Measurements from ENCODE around the gene TECPR1.
"Not testable (repeated sequence)": the region's sequence is repeated elsewhere in the genome, so short reads cannot be mapped to it uniquely, and the experiment has no call there.

TECPR1 gene

DNA sequence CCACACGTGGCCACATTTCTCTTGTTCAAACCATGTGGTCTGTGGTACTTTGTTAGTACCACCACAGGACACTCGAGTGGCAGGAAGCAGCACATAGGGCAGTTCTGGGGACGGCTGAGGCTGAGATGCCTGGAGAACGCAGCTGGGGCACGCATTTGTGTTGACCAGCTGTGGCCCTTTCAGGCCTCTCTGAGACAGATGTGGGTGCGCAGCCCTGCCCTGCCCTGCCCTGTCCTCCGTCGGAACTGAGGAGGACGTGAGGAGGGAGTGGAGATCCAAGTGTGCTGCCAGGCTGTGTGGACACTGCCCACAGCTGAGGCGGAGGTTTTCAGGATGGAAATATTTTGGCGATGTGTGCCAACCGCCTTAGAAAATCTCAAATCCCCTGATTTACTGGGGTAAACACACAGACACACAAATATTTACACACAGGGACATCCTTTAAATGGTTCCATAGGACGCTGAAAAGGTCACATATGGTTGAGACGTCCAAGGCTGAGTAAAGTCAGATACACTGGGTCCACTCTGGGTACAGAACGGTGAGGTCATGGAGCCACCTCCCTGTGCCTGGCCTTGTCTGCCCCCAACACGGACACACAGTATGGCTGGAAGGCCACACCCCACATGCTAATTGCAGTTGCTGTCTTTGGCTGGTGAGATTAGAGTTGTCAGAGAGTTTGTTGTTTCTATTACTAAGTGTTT, 26.0 kb downstream of the TECPR1 start:
- no peak for DNase-seq

DNA sequence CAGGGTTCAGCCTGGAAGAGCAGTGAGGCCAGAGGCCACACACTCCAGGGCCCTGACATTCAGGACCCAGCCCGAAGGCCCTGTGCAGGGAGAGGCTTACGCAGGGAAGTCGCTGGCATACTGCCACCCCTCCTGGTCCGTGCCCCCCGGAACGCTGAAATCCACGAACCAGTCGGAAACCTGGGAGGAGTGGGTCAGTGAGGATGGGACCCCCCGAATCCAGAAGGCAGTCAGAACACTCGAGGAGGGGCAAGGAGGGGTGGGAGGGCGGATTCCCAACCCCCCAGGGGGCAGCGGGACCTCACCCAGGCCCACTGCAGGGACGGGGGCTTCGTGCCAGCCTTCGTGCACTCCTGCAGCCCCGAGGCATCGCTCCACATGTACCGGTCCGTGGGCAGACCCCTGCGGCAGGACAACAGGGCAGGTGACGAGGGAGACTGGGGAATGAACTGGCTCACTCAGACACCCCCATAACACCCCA, 27.3 kb downstream of the TECPR1 start:
- no peak for DNase-seq

DNA sequence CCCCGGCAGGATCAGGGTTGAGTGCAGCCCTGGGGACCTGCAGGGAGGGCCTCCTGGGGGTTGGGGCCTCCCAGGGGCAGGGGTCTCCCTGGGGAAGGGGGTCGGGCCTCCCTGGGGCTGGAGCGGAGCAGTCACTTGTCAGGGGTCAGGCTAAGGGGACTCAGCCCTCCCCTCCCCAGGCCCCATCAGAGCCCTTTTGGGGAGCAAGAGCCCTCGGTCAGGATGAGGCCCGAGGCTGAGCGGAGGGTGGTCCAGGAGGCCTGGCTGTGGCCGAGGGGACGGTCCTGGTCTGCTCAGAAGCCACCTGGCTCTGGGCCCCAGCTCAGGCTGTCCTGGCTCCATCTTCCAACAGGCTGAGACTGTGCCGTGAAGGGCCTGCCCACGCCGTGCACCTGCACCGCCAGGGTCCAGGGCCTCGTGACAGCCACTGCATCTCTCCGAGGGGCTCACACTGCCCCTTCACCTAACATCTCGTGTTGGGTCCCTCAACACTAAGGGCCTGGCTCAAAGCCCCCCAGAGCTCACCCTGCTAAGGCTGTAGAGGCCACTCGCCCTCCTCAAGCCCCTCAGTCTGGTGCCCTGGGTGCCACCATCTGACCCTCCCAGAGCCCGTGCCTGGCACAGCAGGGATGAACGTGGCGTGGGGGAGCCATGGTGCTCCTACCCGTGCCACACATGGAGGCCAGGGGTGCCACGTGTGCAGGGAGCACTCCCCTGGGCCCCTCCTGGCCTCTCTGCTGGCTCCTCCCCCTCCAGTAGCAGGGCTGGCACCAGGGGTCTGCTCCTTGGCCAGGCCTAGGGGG, 27.9 kb downstream of the TECPR1 start:
- no peak for DNase-seq

DNA sequence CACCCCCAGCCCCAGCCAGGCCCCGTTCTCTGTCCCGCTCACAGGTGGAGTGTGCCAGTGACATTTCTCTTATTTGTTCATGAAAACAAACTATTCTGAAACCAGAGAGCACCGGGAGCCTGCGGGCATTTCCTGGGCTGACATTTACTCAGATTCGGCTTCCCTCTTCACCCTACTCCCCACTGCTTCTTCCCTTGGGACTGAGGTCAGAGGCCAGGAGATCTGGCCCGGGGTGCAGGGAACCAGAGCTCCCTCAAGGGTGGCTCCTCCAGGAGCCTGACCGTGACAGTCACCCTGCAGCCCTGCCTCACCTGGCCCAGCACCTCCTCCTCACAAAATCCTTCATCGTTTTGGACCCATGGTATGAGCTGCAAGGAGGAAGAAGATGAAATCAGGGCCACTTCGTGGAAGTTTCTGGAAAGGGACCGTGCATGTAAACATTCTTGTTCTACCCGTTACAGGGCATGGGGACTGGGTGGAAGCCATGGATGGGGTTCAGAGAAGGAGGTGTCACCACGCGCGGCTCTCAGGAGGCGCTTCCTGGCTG, 28.6 kb downstream of the TECPR1 start:
- no peak for DNase-seq

DNA sequence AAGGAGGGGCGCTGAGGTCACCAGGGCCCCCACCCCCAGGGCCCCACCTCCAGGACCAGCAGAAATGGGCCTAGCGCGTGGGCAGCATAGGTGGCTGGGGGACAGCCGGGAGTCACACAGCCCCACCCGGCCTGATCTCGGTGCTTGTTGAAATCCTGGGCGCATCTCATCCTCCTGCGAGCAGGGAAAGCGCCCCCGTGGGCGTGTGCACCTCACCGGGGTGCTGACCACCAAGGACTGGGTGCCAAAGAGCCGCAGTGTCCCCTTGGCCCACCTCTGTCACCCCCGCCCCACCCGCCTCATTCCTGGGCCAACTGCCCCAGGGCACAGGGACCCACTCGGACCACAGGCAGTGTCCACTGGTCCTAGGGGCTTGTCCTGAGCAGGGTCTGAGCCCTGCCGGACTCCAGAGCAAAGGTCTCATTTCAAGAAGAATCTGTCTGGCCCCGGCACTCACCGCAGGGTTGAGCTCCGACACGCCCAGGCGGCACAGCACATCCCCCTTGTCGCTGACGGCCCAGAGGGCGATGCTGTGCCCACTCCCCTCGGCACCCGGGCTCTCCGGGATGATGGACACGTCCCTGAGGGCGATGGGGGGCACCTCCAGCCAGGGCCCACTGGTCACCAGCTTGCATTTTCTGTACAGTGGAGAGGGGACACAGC, 29.4 kb downstream of the TECPR1 start:
- DNase-seq: no peak

DNA sequence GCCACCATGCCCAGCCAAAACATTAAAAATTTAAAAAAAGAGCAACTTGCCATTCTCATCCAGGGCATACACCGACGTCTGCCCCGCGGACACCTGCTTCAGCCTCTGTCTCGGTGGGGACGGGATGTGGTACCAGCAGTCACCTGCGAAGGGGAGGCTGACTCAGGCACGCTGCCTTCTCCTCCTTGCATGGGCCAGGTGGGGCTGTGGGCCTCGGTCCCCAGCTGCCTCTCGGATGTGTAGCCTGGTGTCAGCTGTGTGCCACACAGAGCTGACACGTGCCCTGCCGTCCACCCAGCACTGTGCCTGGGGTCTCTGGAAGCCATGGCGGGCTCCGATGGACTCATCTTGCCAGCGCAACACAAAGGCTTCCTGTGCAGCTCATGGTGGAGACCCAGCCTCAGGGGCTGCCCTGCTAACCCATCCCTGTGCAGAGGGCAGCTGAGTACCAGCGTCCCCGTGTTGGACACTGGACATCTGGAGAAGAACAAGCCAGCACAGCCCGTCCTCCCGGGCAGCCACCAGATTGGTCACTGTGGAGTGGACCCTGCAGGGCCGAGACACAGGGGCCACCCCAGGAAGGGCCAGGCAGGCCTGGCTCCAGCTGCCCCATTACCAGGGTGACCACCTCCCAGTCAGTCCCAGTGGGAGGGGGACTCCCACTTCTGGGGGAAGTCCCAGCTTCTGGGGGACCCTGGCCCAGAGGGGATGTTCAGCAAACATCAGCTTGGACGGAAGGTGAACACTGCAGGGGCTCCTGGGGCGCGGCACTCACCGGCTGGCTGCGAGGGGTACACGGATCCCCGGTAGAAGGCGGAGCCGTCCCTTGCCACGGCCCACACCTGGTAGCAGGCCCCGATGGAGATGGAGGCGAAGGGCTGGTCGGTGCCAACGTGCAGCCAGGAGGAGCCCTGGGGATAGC, 30.2 kb downstream of the TECPR1 start:
- no peak for DNase-seq

DNA sequence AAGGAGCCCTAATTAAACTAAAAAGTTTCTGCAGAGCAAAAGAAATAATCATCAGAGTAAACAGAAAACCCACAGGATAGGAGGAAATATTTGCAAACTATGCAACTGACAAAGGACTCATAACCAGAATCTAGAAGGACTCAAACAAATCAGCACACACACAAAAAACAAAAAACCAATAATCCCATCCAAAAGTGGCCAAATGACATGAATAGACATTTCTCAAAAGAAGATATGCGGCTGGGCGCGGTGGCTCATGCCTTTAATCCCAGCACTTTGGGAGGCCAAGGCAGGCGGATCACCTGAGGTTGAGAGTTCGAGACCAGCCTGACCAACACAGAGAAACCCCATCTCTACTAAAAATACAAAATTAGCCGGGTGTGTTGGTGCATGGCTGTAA, 32.6 kb downstream of the TECPR1 start:
- DNase-seq: not testable (repeated sequence)

DNA sequence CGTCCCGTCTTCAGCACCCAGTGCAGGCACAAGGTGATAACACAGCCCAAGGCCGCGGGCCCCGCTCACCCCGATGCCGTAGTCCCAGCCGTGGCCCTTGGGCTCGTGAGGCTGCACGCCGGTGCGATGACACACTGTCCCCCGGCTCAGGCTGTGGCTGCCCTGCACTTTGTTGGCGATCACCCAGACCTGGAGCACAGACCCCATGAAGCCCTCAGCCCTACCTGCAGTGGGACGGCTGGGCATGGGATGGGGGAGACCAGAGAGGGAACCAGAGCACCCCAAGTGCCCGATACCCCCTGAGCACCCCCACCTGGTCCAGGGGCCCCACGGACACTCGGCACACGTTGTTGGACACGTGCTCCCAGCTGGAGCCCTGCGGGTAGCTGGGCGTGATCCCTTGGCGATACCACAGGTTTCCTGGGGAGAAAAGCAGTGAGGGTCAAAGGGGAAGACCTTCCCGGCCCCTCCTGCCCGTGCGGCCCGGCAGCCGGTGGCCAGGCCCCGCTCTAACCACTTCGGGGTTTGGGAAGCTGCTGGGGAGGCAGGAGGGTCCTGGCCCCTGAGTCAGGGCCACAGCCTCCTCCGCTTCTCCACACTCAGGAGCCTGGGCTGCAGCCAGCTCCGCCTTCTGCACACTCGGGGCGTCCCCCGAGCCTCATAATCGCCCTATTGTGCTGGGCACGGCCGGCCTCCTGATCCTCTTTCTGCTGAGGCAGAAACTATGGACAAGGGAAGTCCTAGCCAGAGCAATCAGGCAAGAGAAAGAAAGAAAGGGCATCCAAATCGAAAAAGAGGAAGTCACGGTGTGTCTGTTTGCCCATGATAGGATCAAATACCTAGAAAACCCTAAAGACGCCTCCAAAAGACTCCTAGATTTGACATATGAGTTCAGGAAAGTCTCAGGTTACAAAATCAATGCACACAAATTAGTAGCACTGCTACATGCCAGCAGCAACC, 34.1 kb downstream of the TECPR1 start:
- DNase-seq: no peak

DNA sequence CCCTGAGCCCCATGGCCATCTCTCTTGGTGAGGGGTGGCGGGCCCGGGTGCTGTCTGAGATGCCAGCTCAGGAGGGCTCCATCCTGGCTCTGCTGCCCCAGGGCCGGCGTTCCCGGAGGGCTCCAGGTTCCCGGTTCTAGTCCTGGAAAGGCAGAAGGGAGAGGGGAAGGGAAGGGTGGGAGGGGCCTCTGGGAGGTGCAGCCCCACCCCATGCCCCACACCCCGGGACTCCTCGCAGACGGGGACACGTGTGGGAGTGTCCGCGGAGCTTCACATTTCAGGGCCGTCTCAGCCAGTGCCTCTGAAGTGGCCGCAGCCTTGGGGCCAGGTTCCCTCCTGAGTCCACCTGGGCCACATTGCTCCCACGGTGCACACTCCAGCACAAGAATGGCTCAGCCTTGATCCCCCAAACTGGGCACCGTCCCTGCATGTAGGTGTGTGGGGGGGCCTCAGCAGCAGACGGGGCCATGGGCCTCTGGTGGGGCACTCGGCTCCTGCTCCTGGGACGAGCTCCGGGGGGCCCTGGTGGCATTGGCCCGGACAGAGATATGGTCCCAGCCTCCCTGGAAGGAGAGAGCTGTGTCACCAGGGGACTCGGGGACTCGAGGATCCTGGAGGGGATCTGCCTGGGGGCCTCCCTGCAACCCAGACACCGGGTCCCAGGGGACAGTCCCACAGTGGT, 35.0 kb downstream of the TECPR1 start:
- DNase-seq: no peak

DNA sequence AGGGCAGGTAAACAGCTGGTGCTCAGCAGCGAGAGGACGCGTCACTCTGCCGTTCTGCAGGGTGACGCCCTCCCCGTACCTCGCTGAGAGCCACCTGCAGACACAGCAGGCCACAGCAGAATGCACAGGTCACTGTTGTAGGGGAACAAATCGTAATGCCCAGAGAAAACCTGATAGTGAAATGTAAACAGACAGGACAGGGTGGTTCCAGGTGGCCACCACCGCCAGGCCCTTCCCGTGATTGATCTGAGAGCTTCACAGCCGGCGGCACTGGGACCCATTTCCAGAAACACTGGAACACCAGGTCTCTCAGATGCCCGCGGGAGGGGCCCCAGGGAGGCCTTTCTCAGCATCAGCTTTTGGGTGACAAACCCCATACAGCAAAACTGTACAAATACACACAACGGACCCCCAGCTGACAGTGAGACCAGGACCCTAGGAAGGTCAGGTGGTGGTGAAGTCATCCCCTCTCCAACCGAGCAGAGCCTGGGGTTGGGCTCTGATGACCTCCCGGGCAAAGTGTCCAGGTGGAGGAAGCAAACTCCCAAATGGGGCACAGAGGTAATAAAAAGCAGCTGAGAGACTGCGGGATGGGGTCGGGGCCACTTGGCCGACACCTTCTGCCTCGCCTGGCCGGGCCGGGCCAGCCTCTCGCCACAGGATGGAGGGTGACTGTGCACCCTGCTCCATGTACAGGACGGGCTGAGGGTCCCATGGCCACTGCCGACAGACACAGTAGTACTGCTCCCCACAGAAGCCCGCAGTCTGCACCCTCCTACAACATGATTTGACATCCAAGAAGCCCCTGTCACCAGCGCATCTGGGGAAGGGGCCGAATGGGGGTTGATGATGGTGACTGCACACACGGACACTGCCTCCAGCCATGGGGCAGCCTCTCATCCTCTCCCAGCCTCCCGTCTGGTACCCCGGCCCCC, 36.2 kb downstream of the TECPR1 start:
- DNase-seq: no peak

DNA sequence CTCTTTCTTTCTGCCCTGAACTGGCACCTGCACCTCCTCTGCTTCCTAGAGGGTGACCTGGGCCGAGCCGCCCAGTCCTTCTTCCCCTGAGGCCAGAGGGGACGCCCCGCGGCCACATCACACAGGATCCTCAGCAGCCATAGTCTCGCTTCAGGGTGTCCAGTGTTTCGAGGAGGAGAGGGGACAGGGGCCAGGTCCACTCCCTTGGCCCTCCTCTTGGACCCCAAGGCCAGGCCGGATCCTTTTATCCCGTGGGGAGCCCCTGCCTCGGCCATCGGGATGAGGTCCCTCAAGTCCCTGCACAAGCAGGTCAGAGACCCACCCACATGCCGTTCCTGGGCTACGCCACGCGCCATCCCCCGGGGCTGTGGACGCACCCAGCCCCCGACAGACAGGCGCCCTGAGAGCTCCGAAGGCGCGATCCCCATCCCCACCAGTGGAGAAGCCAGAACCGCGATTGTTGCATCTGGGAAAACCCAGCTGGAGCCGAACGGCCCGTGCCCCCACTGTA, 37.2 kb downstream of the TECPR1 start:
- no peak for DNase-seq

DNA sequence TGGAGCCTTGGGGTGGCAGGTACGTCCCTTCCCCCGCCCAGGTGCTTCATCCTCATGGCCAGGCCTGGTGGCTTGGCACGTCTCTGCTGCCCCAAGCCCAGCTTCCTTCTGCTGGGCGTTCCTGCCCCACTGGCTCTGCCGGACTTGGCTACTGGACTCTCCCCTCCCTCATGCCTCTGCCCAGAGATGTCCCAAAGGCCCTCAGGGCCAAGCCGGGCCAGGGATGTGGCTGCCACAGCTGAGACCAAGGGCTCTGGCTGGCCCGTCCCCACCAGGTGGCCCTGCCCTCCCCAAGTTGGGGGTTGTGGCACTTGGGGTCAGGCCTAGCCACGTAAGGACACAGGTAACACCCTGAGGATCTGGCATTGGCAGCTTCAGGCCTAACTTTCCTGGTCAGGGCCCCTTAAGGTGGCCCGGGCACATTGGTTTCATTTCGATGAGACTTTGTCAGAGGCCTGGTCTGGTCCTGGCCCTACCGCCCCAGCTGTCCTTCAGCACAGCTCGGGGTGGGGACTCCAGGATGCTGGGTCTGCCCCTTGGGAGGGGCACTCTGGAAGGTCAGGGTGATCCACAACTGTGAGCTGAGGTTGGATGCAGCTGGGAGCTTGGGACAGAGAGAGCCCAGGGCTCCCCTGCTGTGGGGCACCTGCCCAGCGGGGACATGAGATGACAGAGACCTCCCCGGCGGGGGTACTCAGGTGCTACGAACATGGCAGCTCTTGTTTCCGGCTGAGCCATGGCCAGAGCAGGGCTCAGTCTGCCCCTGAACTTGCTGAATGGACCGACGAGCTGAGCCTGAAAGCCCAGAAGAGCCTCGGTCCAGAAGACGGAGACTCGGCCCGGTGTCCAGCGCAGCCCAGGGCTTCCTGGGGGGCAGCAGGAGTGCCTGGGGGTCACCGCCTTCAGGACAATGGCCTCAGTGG, 37.9 kb downstream of the TECPR1 start:
- no peak for DNase-seq

DNA sequence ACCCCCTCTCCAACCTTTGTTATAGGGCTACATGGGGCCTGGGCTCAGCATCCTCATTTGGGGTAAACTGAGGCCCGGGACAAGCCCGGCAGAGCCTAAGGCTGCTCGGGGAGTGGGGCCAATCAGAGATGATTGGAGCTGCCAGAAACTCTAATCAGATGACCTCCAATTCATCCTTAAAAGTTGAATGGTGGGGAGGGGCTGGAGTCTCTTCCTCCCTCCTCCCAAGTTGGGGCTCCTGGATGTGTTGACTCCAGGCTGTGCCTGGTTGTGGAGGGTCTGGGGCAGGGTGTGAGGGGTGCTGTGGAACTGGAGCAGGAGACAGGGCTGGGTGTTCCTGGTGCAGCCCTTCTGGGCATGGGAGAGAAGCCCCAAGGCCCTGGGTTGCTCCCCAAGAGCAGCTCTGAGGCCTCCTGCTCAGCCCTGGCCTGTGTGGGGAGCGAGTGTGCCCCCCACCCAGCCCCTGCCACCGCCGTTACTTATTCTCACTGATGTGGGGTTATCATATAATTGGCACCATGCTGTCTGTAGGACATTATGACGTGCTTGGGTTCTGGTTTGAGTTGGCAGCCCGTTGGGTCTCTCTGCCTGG, 38.6 kb downstream of the TECPR1 start:
- DNase-seq: no peak

DNA sequence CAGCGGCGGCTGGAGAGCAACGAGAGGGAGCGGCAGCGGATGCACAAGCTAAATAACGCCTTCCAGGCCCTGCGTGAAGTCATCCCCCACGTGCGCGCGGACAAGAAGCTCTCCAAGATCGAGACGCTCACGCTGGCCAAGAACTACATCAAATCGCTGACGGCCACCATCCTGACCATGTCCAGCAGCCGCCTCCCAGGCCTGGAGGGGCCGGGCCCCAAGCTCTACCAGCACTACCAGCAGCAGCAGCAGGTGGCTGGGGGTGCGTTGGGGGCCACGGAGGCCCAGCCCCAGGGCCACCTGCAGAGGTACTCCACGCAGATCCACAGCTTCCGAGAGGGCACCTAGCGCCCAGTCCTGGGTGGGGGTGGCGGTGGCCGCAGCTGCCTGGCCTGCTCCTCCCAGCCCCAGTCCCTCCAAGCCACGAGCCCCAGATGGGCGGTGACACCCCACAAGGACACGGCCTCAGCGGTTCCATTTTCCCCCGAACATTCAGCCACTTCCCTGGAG, 39.4 kb downstream of the TECPR1 start:
- DNase-seq: no peak

DNA sequence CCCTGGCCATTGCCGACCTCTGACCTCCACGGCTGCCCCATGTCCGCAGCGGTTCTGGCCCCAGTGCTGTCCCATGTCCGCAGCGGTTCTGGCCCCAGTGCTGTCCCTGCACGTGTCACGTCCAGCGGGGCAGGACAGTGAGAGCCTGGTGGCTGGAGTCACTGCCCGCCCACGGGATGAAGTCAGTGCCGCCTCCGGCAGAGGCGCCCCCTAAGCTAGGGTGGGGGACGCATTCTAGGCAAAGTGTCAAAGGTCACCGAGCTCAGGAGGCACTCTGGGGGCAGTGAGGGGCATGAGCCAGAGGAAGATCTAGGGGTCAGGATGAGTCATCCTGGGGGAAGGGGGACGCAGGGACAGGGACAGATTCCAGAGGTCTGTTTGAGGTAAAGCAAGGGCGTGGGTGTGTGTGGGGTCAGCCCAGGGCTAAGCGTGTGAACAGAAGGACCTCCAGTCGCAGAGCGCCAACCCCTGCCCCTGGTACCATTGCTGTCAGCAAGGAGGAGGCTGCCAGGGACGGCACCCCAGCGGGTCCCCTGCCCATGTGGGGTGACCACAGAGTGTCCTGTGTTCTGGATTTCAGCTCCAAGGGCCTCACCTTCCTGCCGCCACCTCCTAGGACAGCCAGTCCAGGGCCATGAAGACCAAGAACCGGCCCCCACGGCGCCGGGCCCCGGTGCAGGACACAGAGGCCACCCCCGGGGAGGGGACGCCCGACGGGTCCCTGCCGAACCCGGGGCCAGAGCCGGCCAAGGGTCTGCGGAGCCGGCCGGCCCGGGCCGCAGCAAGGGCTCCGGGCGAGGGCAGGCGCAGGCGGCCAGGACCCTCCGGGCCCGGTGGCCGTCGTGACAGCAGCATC, 40.1 kb downstream of the TECPR1 start:
- DNase-seq: no peak

DNA sequence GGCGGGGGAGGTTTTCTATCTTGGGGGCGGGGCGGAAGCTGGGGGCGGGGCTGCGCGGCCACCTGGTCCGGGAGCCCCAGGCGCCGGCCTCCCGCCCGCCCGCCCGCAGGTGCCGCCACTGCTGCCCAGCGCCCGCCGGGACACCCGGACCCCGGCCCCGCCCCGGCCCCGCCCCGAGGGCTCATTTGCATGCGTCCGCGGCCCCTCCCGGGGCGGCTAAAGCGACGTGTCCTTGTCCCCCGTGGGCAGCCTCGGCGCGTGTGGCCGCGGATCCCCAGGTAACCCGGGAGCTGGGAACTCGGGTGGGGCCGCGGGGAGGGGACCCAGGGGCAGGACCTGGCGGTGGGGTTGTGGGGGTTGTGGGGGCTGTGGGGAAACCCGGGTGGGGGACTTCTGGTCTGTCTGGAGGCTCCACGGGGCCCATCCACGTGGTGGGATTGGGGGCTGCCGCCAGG, 40.8 kb downstream of the TECPR1 start, which contains the start of gene BHLHA15:
Gene BHLHA15 (plus strand): TSS at position 219 of the 455 bp plus-strand sequence. CDS start 871 bp downstream, outside the sequence.
- DNase-seq: no peak

Data from GOT3 (cell line).